GM12801 (cell line): ENCODE data around the gene ACSBG1.

ENCODE experiments used
- TF ChIP-seq, protein P1 (sequence below): IDR thresholded peaks from one replicate; pipeline ENCODE4 v1.5.1; 2011; ENCODE audit warnings: control low read depth; ENCODE audit not compliant: insufficient read length; ENCODE audit errors: extremely low read depth

ACSBG1 gene, protein sequence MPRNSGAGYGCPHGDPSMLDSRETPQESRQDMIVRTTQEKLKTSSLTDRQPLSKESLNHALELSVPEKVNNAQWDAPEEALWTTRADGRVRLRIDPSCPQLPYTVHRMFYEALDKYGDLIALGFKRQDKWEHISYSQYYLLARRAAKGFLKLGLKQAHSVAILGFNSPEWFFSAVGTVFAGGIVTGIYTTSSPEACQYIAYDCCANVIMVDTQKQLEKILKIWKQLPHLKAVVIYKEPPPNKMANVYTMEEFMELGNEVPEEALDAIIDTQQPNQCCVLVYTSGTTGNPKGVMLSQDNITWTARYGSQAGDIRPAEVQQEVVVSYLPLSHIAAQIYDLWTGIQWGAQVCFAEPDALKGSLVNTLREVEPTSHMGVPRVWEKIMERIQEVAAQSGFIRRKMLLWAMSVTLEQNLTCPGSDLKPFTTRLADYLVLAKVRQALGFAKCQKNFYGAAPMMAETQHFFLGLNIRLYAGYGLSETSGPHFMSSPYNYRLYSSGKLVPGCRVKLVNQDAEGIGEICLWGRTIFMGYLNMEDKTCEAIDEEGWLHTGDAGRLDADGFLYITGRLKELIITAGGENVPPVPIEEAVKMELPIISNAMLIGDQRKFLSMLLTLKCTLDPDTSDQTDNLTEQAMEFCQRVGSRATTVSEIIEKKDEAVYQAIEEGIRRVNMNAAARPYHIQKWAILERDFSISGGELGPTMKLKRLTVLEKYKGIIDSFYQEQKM

DNA sequence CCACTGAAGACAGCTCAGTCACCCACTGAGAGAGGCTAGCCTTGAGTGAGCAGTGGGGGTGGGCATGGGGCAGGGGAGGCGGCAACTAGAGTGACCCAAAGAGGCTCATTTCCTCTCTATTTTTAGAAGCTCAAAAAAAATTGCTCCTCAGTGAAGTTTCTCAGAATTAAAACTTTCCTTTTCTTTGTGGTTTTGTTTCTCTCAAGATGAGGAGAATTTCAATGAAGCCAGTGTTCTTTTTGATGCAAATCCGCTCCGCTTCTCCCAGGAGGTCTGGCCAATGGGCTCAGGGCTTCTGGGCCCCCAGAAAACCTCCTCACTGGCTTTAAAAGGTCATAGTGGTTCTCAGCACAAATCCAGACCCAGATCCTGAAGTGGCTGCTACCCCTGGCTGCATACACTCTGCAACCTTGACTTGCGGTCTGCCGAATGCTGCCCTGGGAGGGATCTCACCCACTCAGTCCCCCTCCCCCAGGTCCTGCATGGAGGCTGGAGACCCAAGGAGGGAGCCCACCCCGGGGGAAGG lies at the start of gene ACSBG1:
Gene ACSBG1, minus strand, starts transcription at position 51 of the 526 bp plus-strand sequence. CDS start 64 bp downstream, outside the sequence.
- TF ChIP-seq, protein P1, sequence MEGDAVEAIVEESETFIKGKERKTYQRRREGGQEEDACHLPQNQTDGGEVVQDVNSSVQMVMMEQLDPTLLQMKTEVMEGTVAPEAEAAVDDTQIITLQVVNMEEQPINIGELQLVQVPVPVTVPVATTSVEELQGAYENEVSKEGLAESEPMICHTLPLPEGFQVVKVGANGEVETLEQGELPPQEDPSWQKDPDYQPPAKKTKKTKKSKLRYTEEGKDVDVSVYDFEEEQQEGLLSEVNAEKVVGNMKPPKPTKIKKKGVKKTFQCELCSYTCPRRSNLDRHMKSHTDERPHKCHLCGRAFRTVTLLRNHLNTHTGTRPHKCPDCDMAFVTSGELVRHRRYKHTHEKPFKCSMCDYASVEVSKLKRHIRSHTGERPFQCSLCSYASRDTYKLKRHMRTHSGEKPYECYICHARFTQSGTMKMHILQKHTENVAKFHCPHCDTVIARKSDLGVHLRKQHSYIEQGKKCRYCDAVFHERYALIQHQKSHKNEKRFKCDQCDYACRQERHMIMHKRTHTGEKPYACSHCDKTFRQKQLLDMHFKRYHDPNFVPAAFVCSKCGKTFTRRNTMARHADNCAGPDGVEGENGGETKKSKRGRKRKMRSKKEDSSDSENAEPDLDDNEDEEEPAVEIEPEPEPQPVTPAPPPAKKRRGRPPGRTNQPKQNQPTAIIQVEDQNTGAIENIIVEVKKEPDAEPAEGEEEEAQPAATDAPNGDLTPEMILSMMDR: no peak

DNA sequence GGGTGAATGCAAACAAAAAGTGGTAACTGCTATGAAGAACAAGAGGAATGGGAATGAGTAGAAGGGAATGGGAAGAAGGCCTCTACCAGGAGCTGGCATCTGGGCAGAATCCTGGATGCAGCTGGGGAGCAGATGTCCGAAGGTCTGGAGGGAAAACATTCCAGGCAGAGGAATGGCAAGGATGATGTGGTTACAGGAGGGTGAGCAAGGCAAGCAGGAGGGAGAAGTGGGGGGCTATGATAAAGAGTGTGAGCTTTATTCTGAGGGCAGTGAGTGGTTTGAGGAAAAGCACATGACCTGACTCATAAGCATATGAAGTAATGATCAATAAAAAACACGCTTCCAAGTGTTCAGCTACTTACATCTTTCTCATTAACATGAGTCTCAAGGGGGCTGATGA lies 48.0 kb upstream of the ACSBG1 start:
- TF ChIP-seq, protein P1: no peak

DNA sequence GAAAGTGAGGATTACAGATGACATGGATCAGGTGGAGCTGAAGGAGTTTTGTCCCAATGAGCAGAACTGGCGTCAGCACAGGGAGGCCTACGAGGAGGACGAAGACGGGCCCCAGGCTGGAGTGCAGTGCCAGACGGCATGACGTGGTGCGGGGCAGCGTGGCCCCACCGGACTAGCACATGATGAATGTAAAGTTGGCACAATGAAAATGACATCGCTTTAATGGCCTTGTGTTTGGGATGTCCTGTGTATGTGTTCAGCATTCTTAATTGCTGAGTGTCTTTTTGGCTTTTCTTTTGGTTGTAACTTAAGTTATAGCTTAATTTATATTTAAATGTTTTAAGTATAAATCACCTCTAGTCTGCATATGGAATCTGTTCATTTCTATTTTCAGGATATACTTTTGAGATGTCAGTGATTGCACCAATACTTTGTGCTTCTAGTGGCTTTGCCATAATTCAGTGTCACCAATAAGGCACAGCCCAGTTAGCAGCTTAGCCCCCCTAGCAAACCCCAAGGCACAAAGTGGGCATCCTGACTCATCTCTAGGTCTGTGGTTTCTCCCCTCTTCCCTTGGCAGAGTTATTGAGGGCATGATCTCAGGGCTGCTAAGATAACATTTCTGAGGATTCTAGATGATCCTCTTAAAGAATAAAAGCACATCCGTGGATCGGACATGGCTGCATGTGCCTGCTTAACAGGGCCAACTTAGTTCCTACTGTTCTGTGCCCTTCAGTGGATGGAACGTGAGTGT lies 46.1 kb upstream of the ACSBG1 start:
- TF ChIP-seq, protein P1: no peak

DNA sequence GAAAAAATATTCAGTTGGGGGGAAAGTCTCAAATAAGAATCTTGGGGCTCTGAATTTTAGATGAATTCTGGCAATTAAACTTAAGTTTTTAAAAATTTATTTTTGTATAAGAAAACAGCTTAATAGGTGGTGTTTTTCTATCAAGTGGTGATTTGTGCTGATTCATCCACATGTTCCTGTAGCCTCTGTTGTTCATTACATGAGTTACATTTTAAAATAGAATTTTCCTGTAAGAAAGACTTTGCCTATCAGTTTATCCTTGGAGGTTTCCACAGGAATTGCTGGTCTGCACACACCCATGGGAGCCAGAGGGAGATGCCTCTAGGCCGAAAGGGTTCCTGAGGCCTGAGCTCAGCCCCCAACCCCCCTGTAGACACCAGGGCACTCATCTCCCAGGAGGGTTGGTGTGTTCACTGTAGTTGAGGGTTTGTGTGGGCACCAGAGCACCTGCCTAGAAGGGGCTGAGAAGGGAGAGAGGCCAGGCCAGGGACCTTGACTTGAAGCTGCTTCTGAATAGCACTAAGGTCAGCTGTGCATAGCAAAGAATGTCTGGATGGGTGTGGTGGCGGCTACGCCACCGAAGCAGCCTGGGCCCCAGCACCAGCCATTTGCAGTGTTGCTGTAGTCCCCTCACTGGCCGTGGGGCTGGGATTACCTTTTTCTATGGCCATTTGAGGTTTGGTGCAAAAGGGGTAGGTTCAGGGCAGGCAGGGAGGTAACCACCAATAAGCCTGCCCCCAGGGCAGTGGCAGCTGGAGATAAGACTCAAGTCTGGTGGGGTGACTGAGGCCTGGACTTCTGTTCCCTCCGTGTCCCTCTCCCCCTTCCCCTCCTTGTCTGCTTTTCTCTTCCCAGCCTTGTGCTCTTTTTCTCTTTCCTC lies 41.9 kb upstream of the ACSBG1 start:
- TF ChIP-seq, protein P1: no peak

DNA sequence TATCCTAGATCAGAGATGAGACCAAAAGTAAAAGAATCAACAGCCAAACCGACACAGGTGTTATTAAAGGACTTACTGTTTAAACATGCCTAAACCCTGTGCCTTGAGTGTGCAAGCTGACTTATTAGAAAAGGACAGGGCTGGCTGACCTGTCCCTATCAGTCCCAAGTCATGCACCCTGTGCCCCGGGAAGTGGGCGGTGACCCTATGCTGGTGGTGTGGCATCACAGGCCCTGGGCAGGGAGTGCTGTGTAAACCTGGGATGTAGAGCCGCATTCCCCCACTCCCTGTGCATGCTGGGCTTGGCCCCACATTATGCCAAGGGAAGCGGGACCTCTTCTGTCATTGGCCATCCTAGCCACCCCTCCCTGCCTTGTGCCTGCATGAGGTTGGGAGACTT lies 40.6 kb upstream of the ACSBG1 start:
- TF ChIP-seq, protein P1: no peak

DNA sequence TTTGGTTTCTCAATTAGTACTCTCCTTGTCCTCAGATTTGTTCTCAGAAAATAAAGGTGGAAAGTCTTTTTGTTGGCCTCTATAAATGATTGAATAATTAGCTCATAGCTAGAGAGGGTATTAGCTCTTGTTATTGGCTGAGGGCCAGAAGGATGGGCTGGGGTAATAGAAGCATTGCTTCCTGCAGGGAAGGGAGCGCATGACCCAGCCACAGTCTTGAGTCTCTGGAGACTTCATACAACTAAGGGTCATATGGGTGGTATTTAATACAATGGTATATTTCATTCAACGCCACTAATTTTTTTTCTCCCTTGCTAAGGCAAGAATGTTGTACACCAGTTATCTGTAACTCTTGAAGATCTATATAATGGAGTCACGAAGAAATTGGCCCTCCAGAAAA lies 38.4 kb upstream of the ACSBG1 start:
- TF ChIP-seq, protein P1: no peak
